ENCODE measurements around the gene SLC40A1. TPM values are rescaled to one million over a fixed set of nuclear protein-coding genes. Genes with fewer than 3 reads are reported as not detected.

The SLC40A1 gene
- total and polyA plus RNA-seq, 2 of the 13 experiments (the other 11 are each of a cell fraction or from before 2014, with no cell fraction given): 10.6 to 24.9 TPM

DNA sequence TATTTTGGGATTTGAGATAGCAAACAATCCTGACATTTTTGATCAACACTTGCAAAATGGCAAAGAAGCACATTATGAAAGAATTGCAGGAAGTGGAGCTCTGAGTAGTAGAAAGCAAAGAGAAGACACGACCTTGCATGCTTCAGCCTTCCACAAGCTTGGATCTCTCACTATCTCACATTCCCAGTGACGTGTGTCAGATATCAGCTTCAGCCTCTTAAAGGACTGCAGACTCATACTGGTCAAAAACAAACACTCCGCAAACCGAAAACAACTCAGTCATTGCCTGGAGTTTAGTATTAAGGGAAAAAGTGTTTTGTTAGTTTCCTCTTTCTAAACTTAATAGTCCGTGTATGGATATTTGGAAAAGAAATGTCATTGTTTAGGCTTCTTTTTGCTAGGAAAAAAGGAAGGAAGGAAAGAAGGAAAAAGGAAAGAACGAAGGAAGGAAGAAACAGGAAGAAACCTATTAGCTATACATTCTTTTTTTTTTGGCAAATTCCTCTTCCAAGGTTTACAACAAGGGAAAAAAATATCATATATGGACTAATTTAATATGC lies 32.6 kb upstream of the SLC40A1 start (continued):
- TF ChIP-seq, protein P1, sequence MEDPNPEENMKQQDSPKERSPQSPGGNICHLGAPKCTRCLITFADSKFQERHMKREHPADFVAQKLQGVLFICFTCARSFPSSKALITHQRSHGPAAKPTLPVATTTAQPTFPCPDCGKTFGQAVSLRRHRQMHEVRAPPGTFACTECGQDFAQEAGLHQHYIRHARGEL (CRISPR knock-in tag; IDR thresholded peaks at IDR 0.05): no peak
- TF ChIP-seq ZBTB42 (CRISPR knock-in tag; IDR thresholded peaks at IDR 0.05): no peak
- TF ChIP-seq, protein P2, sequence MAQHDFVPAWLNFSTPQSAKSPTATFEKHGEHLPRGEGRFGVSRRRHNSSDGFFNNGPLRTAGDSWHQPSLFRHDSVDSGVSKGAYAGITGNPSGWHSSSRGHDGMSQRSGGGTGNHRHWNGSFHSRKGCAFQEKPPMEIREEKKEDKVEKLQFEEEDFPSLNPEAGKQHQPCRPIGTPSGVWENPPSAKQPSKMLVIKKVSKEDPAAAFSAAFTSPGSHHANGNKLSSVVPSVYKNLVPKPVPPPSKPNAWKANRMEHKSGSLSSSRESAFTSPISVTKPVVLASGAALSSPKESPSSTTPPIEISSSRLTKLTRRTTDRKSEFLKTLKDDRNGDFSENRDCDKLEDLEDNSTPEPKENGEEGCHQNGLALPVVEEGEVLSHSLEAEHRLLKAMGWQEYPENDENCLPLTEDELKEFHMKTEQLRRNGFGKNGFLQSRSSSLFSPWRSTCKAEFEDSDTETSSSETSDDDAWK (CRISPR knock-in tag; IDR thresholded peaks at IDR 0.05): no peak
- TF ChIP-seq SMYD3 (CRISPR knock-in tag; IDR thresholded peaks at IDR 0.05): no peak
- TF ChIP-seq, protein P3, sequence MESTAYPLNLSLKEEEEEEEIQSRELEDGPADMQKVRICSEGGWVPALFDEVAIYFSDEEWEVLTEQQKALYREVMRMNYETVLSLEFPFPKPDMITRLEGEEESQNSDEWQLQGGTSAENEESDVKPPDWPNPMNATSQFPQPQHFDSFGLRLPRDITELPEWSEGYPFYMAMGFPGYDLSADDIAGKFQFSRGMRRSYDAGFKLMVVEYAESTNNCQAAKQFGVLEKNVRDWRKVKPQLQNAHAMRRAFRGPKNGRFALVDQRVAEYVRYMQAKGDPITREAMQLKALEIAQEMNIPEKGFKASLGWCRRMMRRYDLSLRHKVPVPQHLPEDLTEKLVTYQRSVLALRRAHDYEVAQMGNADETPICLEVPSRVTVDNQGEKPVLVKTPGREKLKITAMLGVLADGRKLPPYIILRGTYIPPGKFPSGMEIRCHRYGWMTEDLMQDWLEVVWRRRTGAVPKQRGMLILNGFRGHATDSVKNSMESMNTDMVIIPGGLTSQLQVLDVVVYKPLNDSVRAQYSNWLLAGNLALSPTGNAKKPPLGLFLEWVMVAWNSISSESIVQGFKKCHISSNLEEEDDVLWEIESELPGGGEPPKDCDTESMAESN (CRISPR knock-in tag; conservative IDR thresholded peaks at IDR 0.05): no peak
- TF ChIP-seq TGIF2 (CRISPR knock-in tag; IDR thresholded peaks at IDR 0.05): 0 out of 2 replicates have a peak, but pooled peaks have one; percentile 40
- TF ChIP-seq KDM1A (CRISPR knock-in tag; IDR thresholded peaks at IDR 0.05): no peak
- TF ChIP-seq SALL2 (CRISPR knock-in tag; IDR thresholded peaks at IDR 0.05): no peak
- no peak for TF ChIP-seq CHD4 (IDR thresholded peaks at IDR 0.05; ENCODE audit: borderline replicate concordance, low read length)
- TF ChIP-seq SOX13 (IDR thresholded peaks at IDR 0.05): no peak
- TF ChIP-seq SOX13 (CRISPR knock-in tag; conservative IDR thresholded peaks at IDR 0.05 in 1 of 2, IDR thresholded peaks at IDR 0.05 in 1 of 2): peak in 1 of 2 experiments; percentile 61; a peak in 1 of 4 replicates
- TF ChIP-seq, protein P4, sequence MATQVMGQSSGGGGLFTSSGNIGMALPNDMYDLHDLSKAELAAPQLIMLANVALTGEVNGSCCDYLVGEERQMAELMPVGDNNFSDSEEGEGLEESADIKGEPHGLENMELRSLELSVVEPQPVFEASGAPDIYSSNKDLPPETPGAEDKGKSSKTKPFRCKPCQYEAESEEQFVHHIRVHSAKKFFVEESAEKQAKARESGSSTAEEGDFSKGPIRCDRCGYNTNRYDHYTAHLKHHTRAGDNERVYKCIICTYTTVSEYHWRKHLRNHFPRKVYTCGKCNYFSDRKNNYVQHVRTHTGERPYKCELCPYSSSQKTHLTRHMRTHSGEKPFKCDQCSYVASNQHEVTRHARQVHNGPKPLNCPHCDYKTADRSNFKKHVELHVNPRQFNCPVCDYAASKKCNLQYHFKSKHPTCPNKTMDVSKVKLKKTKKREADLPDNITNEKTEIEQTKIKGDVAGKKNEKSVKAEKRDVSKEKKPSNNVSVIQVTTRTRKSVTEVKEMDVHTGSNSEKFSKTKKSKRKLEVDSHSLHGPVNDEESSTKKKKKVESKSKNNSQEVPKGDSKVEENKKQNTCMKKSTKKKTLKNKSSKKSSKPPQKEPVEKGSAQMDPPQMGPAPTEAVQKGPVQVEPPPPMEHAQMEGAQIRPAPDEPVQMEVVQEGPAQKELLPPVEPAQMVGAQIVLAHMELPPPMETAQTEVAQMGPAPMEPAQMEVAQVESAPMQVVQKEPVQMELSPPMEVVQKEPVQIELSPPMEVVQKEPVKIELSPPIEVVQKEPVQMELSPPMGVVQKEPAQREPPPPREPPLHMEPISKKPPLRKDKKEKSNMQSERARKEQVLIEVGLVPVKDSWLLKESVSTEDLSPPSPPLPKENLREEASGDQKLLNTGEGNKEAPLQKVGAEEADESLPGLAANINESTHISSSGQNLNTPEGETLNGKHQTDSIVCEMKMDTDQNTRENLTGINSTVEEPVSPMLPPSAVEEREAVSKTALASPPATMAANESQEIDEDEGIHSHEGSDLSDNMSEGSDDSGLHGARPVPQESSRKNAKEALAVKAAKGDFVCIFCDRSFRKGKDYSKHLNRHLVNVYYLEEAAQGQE (IDR thresholded peaks at IDR 0.05; ENCODE audit: borderline replicate concordance in 1 of 2, low read depth in 1 of 2, low read length in 2 of 2): no peak
- no peak for TF ChIP-seq GZF1 (CRISPR knock-in tag; IDR thresholded peaks at IDR 0.05)
- TF ChIP-seq CBX5 (CRISPR knock-in tag; IDR thresholded peaks at IDR 0.05; ENCODE audit: borderline replicate concordance): no peak
- TF ChIP-seq RXRB (CRISPR knock-in tag; IDR thresholded peaks at IDR 0.05; ENCODE audit: borderline replicate concordance): 0 out of 2 replicates have a peak, but pooled peaks have one; percentile 48
- peak; percentile 79 for TF ChIP-seq CREB1 (IDR thresholded peaks at IDR 0.05)
- TF ChIP-seq CREB1 (CRISPR knock-in tag; IDR thresholded peaks at IDR 0.05): peak; percentile 72
- TF ChIP-seq, protein P5, sequence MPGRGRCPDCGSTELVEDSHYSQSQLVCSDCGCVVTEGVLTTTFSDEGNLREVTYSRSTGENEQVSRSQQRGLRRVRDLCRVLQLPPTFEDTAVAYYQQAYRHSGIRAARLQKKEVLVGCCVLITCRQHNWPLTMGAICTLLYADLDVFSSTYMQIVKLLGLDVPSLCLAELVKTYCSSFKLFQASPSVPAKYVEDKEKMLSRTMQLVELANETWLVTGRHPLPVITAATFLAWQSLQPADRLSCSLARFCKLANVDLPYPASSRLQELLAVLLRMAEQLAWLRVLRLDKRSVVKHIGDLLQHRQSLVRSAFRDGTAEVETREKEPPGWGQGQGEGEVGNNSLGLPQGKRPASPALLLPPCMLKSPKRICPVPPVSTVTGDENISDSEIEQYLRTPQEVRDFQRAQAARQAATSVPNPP (CRISPR knock-in tag; IDR thresholded peaks at IDR 0.05): no peak
- TF ChIP-seq TEAD3 (CRISPR knock-in tag; optimal IDR thresholded peaks at IDR 0.05; ENCODE audit: borderline replicate concordance): peak; percentile 91
- TF ChIP-seq ZNF883 (CRISPR knock-in tag; IDR thresholded peaks at IDR 0.05; ENCODE audit: not compliant biosample characterization): no peak
- TF ChIP-seq ZFP82 (CRISPR knock-in tag; IDR thresholded peaks at IDR 0.05; ENCODE audit: borderline replicate concordance): no peak
